Effector CD4-positive, alpha-beta T cell (primary cell): ENCODE results near the gene EDA2R. TPM values are rescaled to one million over a fixed set of nuclear protein-coding genes. Genes with fewer than 3 reads are reported as not detected.

ENCODE experiments used
- DNase-seq: peaks from one replicate; pipeline ENCODE4 v3.0.0-alpha.2; 2020
- total RNA-seq: gene quantifications from one replicate; lab custom pipeline; 2026; lab: John Stamatoyannopoulos, UW

The EDA2R gene, protein sequence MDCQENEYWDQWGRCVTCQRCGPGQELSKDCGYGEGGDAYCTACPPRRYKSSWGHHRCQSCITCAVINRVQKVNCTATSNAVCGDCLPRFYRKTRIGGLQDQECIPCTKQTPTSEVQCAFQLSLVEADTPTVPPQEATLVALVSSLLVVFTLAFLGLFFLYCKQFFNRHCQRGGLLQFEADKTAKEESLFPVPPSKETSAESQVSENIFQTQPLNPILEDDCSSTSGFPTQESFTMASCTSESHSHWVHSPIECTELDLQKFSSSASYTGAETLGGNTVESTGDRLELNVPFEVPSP
- not detected for total RNA-seq

DNA sequence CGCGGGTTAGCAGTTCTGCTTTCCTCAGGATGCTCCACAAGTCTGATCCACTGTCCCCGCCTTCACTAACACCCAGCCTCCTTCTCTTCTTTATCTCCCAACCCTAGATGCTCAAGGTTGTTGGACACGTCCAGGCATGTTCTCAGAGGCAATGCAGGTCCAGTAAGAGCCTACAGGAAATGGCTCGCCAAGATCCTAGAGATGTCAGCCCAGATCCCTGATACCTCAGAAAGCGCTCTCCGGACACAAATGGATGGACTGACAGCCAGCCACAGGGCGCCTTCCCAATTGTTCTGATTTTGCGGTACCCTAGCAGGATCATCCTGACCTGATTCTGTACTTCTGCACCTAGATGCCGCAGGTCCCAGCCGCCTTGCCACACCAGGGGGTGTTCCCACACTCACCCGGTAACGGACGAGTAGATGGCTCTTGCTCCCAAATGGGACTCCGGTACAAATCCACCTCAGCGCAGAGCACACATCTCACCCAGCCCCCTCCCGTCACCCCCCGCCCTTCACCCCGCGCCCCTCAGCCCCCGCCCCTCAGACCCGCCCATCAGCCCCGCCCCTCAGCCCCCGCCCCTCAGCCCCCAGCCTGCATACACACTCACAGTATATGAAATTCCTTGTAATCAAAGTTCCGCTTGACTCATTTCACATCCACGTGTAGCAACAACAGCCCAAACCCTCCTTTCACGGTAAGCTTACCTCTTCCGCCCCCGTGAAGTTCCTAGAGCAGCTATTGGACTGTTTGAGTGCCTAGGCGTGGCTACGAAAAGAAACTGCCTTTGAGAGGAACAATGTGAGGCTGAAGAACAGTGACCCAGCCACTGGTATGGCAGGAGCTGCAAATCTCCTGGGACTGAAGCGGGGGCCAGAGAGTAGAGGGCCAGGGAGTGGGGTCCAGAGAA, at the start of gene EDA2R:
EDA2R (minus strand) TSS at position 488 of the 910 bp plus-strand sequence. CDS start 23,058 bp downstream, outside the sequence.
- no peak for DNase-seq

DNA sequence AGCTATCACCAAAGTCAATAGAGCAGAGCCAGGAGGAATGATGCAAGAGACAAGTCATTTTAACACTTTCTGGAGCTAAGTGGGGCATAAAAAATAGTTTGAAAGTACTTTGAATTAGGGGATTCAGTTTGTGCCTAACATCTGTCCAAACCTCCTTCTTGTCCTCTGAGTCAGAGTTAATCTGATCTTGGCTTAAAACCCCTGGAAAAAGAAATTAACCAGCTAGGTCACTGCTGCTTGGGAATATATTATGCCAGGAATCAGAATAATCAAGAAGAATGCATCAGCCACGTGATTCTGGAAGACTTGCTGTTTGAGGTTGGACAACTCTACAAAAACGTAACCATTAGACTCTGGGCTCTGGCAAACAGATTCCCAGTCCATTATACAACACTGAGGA, 45.3 kb upstream of the EDA2R start:
- DNase-seq: no peak

DNA sequence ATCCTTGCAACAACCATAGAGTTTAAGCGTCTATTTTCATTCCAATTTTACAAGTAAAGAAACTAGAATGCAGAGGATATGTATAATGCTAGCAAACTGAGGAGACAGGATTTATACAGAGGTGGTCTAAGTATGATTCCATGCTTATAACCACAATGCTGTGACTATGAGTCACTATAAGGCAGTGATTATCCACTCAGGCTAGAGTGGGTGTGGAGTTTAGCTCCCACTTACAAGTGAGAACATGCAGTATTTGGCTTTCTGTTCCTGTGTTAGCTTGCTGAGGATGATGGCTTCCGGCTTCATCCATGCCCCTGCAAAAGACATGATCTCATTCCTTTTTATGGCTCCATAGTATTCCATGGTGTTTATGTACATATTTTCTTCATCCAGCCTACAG, 41.6 kb upstream of the EDA2R start:
- DNase-seq: no peak

DNA sequence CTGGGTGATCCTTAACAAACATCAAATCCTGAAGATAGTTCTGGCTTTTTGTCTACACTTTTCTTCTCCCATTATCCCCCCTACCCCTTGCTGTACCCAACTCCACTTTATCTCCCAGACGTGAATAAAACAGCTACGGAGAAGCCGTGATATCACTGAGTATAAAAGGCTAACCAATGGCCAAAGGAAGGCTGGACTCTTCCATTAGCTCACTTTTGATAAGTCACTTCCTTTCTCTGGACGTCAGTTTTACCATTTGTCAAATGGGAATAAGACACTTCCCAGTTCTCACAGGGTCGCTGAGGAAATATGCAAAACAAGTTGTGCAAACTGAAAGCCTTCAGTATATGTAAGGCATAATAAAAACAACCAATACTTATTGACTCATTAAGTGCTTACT, 38.6 kb upstream of the EDA2R start:
- DNase-seq: no peak

DNA sequence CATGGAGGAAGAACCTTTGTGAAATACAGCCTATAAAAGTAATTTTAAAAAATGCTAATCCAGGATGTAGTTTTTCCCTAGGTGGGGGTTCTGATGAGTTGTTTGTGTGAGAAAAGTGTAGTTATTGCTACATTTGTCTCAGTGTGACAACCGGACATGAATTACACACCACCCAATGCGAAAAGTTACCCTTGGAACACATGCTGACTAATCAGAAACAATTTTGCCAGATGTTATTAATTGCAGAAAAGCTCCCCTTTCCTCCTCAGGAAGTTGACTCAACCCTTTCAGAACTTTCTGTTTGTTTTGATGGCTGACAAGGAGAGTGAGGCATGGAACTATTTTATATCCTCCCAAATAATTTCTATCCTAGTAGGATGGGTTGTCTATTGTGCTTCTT, 38.1 kb upstream of the EDA2R start:
- no peak for DNase-seq

DNA sequence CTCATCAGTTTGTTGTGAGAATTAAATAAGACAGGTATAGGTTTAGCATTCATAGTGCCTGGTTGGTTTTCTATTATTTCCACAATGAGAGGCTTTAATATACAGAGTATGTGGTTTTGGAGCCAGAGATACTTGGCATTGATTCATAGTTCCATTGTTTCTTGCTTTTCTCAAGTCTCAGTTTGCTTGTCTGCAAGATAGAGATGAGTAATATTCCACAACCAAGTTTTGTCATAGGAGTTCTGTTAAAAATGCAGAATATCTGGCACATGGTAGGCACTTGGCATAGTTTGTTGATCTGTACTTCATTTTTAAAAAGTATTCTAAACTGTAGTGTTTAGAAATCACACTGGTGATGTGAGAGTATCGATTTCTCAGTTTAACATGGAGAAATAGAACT, 37.5 kb upstream of the EDA2R start:
- no peak for DNase-seq

DNA sequence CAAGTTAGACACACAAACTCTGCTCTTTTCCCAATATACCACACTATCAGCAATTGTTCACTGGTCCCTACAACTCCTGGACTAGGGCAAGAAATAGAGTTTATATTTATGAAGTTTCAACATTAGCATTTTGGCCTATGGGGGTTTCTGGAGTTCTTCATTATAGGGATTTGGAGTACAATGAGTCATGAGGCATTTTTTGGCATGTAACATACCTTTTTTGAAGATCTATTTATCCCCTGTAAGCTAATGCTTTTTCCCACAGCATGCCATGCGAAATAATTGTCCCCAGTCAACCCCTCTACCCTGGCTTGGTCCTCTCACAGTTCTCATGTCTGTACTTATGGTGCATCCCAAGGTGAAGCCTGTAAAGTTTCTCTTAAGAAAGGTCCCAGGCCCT, 36.7 kb upstream of the EDA2R start:
- no peak for DNase-seq

DNA sequence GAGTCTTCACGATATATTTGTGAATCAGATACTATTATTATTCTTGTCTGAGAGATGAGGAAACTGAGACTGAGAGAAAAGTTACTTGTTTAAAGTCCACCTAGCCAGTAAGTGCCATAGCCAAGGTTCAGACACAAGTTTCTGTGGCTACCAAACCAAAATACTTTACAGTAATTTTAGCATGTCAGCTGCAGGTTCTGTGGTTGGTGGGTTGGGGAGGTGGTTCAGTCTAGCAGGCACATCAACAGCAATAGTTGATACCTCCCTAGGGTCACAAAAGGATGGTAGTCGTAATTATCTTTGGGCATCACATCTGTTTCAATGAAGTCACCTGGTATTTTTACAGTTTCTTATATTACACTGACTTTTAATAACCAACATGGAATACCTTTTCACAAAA, 35.6 kb upstream of the EDA2R start:
- no peak for DNase-seq

DNA sequence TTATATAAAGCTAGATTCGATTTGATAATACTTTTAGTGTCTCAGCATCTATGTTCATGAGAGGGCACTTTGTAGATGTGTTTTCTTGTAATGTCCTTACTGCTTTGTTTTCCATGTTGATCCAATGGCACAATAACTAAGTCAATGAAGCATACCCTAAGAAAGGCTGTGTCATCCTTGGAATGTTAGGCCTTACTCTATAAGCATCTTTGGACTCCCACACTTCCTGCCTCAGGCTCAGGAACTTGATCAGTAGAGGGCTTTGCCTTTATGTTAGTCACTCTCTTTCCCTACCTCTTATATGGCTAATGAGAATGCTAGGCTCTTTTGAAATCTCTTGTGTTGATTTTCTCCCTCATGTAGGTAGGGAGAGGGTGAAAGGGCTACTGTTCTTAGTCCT, 33.2 kb upstream of the EDA2R start:
- DNase-seq: no peak

DNA sequence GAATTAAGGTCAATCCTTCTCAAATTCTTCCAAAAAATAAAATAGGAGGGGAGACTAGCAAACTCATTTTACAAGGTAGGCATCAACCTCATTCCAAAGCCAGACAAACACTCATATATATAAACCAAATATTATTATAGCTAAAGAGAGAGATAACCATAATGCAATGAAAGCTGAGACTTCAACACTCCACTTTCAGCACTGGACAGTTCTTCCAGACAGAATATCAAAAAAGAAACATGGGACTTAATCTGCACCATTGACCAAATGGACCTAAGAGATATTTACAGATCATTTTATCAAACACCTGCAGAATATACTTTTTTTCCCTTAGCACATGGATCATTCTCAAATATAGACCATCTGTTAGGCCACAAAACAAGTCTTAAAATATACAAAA, 15.5 kb upstream of the EDA2R start:
- DNase-seq: no peak

DNA sequence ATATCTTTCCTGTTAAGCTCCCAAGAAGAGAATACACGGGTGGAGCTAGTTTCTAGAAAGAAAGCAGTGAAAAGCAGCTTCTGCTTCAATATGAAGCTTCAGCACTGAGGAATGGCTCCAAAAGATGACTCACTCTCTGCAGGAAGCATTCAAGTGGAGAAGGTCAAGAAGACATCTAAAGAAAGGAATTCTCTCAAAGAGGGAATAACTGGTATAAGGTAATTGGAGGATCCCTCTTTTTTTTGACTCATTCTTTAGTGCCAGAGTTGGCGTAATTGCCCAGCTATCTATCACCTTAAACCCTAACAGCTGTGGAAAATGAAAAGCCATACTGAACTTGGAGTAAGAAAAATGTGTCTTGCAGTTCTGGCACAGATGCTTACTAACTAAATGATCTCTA, 3.5 kb downstream of the EDA2R start:
- DNase-seq: no peak

DNA sequence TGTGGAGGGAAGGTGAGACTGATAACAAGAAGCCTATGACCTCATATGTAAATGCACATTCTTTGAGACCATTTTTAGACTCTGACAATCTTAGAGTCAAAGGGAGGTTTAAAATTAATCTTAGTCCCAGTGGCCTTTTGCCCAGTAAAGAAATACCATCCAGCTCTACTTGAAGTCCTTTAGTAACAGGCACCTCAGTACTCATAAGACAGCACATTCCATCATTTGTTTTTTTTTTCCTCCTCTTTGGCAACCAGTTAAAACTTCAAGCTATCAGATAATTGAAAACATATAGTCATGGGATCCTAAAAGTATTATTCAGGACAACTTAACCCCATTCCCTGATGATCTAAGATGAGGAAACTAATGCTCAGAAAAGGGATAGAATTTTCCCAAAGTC, 4.6 kb downstream of the EDA2R start:
- DNase-seq: no peak

DNA sequence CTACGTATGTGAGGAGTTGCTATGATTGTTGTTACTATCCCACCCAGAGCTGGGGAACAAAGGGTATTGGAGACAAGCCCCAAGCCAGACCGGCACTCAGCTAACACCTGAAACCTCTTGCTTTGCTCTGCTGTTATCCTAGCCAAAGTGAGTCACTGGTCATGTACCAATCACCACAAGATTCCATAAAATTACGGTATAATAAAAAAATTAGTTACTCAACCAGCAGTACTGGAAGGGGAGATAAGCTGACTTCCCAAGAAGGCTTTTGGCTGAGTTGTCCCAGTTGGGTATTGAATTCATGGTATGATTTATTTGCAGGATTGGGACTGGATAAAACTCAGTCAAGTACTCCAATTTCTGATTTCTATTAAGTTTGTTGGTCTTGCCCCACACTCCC, 5.3 kb downstream of the EDA2R start:
- no peak for DNase-seq

DNA sequence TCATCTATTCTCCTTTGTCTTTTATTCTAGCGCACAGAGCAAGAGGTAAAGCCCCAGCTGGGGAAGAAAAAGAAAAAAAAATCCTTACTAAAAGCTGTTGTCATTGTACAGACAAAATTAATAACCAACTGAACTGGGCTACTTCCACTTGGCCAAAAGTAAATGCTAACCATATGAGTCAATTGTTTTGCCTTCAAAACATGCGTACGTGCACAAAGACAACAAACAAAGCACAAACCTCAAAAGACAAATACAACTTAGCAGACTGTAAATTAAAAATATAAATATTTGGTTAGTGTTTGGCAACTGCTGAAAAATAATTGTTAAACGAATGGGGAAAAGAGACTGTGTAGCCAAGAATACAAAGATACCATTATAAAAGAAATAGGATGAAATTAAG, 5.9 kb downstream of the EDA2R start:
- no peak for DNase-seq

DNA sequence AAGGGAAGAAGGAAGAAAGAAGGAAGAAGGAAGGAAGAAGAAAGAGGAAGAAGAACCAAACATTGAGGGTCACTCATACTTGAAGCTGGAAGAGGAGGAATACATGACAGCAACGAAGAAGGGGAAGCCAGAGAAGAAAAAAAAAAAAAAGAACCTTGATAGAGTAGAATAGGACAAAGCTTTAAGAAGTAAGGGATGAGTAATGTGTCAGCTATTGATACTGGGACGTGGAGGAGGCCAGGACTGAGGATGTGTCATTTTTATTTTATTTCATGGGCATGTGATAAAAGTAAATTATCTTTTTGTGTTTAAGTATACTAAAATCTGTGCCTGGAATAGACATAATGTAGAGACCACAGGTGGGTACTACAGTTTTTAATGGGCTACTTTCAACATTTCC, 6.4 kb downstream of the EDA2R start:
- DNase-seq: no peak

DNA sequence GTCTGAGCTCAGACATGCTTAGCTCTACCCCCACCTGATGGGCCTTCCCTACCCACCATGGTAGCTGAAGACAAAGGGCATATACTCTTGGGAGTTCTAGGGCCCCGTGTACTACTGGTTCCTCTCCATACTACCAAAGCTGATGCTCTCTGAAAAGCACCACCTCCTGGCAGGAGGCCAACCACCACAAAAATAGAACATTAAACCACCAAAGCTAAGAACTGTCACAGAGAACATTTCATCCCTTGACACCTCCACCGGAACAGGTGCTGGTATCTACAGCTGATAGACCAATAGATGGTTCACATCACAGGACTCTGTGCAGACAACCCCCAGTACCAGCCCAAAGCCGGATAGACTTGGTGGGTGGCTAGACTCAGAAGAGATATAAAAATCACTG, 13.4 kb downstream of the EDA2R start:
- no peak for DNase-seq

DNA sequence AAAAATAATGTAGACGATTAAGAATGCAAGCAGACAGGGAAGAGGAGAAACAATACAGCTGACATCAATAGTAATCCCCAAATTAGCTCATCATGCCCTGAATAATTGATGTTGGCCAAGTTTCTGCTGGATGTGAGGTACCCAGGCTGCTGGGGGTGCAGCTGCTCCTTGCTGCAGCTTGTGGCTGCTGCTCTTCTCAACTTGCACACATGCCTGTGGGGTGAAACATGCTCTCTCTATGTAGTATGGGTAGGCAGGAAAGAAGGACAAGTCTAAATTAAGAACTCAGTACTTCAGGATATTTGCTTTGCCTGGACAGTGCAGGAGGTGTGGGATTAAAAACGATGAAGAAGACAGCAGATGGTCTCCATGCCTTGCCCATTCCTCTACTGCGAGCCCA, 16.7 kb downstream of the EDA2R start:
- no peak for DNase-seq

DNA sequence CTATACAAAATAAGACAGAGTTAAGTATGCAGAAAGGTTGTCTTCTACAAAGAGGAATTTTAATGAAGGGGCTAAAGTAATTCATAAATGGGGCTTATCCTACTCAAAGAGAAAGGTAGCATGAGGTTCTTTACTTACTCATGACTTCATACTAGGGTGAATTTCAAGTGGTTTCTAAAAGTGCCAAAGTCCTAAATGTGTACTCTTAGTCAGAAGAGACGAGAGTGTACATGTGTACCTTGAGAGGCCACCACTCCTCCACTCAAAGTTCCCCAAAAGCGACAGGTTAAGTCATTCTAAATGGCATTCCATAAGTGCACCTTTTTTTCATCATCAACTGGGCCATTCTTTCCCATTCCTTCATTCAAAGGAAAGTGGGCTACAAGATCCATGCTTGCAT, 21.9 kb downstream of the EDA2R start:
- no peak for DNase-seq

DNA sequence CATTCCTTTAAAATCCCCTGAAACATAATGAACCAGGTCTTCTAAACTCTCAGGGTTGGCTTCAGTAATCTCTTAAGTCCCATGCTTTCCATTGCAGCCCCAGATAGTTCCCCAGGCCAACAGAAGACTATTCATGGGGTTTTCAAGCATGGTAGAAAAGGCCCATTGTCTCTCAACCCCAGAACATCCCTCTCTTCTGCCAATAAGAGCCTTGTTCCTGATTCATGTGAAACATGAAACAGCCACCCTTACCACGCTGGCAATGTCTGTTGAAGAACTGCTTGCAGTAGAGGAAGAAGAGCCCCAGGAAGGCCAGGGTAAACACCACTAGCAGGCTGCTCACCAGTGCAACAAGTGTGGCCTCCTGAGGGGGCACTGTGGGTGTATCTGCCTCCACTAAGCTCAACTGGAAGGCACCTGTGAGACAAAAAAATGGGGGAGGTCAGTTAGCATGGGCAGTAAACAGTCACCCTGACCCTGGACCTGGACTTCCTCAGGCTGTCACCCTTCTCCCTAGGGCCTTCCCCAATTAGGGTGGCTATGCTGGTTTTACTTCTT, 36.4 kb downstream of the EDA2R start:
- DNase-seq: no peak

DNA sequence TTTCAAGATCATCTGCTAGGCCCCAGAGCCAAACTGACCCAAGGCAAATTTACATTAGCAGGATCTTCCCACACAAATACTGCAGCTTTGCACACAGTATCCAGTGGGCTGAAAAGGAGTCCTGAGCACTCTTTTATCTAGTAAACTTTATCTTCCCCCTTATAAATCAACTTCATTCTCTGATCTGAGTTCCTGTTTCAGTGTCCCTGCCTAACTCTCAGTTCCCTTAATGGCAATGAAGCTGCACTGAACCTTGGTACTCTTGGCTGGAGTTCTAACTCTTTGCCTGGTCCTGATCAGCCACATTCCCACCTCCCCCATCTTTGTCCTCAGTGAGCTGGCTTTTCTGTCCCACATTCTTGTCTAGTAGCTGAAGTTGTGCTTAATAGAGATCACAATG, 37.4 kb downstream of the EDA2R start:
- no peak for DNase-seq

DNA sequence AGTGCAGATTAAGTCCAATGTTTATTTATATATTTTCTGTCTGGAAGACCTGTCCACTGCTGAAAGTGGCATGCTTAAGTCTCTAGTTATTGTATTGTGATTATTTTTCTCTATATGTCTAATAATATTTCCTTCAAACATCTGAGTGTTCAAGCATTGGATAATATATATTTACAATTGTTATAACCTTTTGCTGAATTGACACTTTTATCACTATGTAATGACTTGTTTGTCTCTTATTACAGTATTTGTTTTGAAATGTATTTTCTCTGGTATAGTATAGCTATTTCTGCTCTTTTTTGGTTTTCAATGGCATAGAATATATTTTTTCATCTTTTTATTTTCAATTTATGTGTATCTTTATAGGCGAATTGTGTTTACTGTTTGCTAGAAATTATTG, 59.7 kb downstream of the EDA2R start:
- no peak for DNase-seq

DNA sequence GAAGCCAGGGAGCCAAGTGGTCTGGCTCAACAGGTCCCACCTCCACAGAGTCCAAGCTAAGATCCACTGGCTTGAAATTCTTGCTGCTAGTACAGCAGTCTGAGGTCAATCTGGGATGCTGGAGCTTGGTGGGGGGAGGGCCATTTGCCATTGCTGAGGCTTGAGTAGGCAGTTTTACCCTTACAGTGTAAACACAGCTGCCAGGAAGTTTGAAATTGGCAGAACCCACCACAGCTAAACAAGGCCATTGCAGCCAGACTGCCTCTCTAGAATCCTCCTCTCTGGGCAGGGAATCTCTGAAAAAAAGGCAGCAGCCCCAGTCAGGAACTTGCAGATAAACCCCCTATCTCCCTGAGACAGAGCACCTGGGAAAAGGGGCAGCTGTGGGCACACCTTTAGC, 84.9 kb downstream of the EDA2R start:
- DNase-seq: no peak

DNA sequence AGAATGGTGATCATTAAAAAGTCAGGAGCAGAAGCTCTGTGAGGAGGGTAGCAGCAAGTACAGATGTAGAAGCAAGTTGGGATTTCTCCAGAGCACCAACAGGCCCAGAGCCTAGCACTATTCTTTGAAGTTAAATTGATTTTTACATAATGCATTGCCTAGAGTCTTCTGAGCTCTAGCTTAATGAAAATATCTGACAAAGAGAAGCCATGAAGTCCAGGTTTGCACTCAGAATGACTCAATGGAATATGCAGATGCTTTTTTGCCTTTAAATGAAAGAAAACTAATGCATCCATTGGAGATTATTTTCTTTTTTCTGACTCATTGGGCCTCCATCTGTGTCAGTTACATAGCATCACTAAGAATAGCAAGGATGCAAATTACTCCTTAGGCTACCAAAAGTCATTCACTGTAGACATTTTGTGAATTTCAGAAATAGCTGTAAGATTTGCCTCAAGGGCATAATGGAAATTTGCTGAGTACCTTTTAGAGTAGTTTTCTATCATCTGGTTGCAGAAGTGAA, 91.0 kb downstream of the EDA2R start:
- no peak for DNase-seq
